Measurements from ENCODE around the gene KIAA1328. TPM values are rescaled to one million over a fixed set of nuclear protein-coding genes. Genes with fewer than 3 reads are reported as not detected.
"Not testable (repeated sequence)": the region's sequence is repeated elsewhere in the genome, so short reads cannot be mapped to it uniquely, and the experiment has no call there.

Gene KIAA1328
- total and polyA plus RNA-seq, 4 donors = 0.95 to 7.4 (median 2.9) TPM

- no peaks in the 10 kb centered on the region for H3K27me3 ChIP-seq (ENCODE audit: control insufficient read depth in 4 of 4, insufficient read depth in 4 of 4, low read length in 3 of 4)
- TF ChIP-seq JUND (IDR thresholded peaks at IDR 0.05) (no peak), EGR1 (IDR thresholded peaks at IDR 0.05; ENCODE audit: low read depth in 2 of 2) (no peak), GABPA (IDR thresholded peaks at IDR 0.05 in 1 of 2, conservative IDR thresholded peaks at IDR 0.05 in 1 of 2) (no peak), RXRA (IDR thresholded peaks at IDR 0.05) (no peak), NR2F2 (IDR thresholded peaks at IDR 0.05) (no peak), TAF1 (conservative IDR thresholded peaks at IDR 0.05) (no peak), SP1 (IDR thresholded peaks at IDR 0.05) (no peak), MAX (IDR thresholded peaks at IDR 0.05) (no peak), REST (IDR thresholded peaks at IDR 0.05) (no peak), FOXA2 (IDR thresholded peaks at IDR 0.05) (no peak), CTCF (IDR thresholded peaks at IDR 0.05; ENCODE audit: low read depth, low read length, missing input control) (no peak), ATF3 (IDR thresholded peaks at IDR 0.05) (no peak), RAD21 (IDR thresholded peaks at IDR 0.05) (no peak), YY1 (IDR thresholded peaks at IDR 0.05) (no peak), ZBTB33 (IDR thresholded peaks at IDR 0.05) (no peak), HNF4G (IDR thresholded peaks at IDR 0.05) (no peak), FOXA1 (IDR thresholded peaks at IDR 0.05) (no peak), HNF4A (conservative IDR thresholded peaks at IDR 0.05) (no peak)
These were observed 76.6 kb downstream of the KIAA1328 start for GRCh38 chr18:36905571-36905970.

GRCh38 chr18:36909282-36909681, 80.4 kb downstream of the KIAA1328 start:
- WGBS = 97% methylated on average over 4 of the region's 4 CpGs
- not testable (repeated sequence) for H3K4me3 ChIP-seq (ENCODE audit: low read depth in 1 of 3, low read length in 3 of 3); H3K9ac ChIP-seq (ENCODE audit: low read depth in 1 of 2, low read length in 2 of 2); H3K4me1 ChIP-seq (ENCODE audit: control insufficient read depth in 4 of 4, insufficient read depth in 4 of 4, low read length in 3 of 4); DNase-seq (ENCODE audit: low spot score); H3K36me3 ChIP-seq (ENCODE audit: control insufficient read depth in 4 of 4, insufficient read depth in 3 of 4, low read depth in 1 of 4, low read length in 3 of 4); H3K9me3 ChIP-seq (ENCODE audit: control insufficient read depth in 4 of 4, low read length in 3 of 4); H3K27me3 ChIP-seq (ENCODE audit: control insufficient read depth in 4 of 4, insufficient read depth in 4 of 4, low read length in 3 of 4); H3K27ac ChIP-seq (ENCODE audit: low read depth in 1 of 2, low read length in 2 of 2)

More at GRCh38 chr18:36905571-36905970, 76.6 kb downstream of the KIAA1328 start:
- Histone ChIP-seq H3K9ac (ENCODE audit: low read depth in 1 of 2, low read length in 2 of 2) (no peak overlapping the region), H3K4me3 (ENCODE audit: low read depth in 1 of 3, low read length in 3 of 3) (no peak overlapping the region), H3K9me3 (ENCODE audit: control insufficient read depth in 4 of 4, low read length in 3 of 4) (no peaks in the 10 kb centered on the region), H3K4me1 (ENCODE audit: control insufficient read depth in 4 of 4, insufficient read depth in 4 of 4, low read length in 3 of 4) (no peaks in the 10 kb centered on the region), H3K27ac (ENCODE audit: low read depth in 1 of 2, low read length in 2 of 2) (no peak overlapping the region), H3K36me3 (ENCODE audit: control insufficient read depth in 4 of 4, insufficient read depth in 3 of 4, low read depth in 1 of 4, low read length in 3 of 4) (no peaks in the 10 kb centered on the region)
- DNase-seq (ENCODE audit: low spot score) = no peak
